ENCODE results near the gene LMBR1L. TPM values are rescaled to one million over a fixed set of nuclear protein-coding genes. Genes with fewer than 3 reads are reported as not detected.
"Not testable (repeated sequence)": the region's sequence is repeated elsewhere in the genome, so short reads cannot be mapped to it uniquely, and the experiment has no call there.

Gene LMBR1L
- total RNA-seq, 1 donor from 2014 or later, result 67.9 TPM

GRCh38 chr12:49144384-49144783, 33.7 kb upstream of the LMBR1L start:
- DNase-seq (ENCODE audit: low read depth), result no peak
- TF ChIP-seq CTCF (IDR thresholded peaks at IDR 0.05; ENCODE audit: insufficient read depth, low read length, poor library complexity, severe bottlenecking), result no peak
- no peak overlapping the region for H3K4me3 ChIP-seq (ENCODE audit: low read depth, low read length)
- no peaks in the 10 kb centered on the region for H3K36me3 ChIP-seq (ENCODE audit: control insufficient read depth, insufficient read depth, low read length)
- H3K27me3 ChIP-seq (ENCODE audit: control insufficient read depth, insufficient read depth, low read length), result no peaks in the 10 kb centered on the region

DNA sequence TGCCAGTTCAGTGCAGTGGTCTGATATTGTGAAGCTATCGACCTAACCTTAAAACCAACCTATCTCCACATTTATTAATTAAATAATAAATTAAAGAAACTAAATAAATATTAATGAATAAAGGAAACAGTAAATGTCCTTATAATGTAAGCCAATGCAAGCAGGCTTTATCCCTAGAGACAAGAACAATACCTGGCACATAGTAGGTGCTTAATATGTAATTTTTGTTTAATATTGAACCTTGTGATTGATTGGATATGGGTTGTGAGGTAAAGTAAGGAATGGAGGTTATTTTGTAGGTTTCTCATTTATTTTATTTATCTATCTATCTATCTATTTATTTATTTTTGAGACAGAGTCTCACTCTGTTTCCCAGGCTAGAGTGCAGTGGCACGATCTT, 28.4 kb upstream of the LMBR1L start:
- H3K36me3 ChIP-seq (ENCODE audit: control insufficient read depth, insufficient read depth, low read length), result no peaks in the 10 kb centered on the region
- no peaks in the 10 kb centered on the region for H3K27me3 ChIP-seq (ENCODE audit: control insufficient read depth, insufficient read depth, low read length)
- H3K4me3 ChIP-seq (ENCODE audit: low read depth, low read length), result no peak overlapping the region
- no peak for TF ChIP-seq CTCF (IDR thresholded peaks at IDR 0.05; ENCODE audit: insufficient read depth, low read length, poor library complexity, severe bottlenecking)
- no peak for DNase-seq (ENCODE audit: low read depth)

GRCh38 chr12:49138587-49138986, 27.9 kb upstream of the LMBR1L start:
- H3K36me3 ChIP-seq (ENCODE audit: control insufficient read depth, insufficient read depth, low read length), result no peaks in the 10 kb centered on the region
- H3K4me3 ChIP-seq (ENCODE audit: low read depth, low read length), result no peak overlapping the region
- no peak for DNase-seq (ENCODE audit: low read depth)
- no peaks in the 10 kb centered on the region for H3K27me3 ChIP-seq (ENCODE audit: control insufficient read depth, insufficient read depth, low read length)
- TF ChIP-seq CTCF (IDR thresholded peaks at IDR 0.05; ENCODE audit: insufficient read depth, low read length, poor library complexity, severe bottlenecking), result no peak

DNA sequence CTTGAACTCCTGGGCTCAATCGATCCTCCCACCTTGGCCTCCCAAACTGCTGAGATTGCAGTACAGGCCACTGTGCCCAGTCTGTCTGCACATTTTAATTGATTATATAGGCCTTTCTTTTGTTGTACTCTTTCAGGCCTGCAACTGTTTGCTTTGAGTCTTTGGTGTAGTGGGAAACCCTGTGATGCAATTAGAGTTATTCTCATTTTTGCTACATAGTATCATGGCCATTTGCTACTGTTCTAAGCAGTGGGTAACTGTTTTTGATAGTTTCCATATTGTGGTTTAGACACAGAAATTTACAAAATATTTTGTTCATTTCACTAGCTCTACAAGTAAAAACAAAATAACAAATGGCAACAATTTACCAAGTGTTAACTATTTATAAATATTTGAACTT, 26.8 kb upstream of the LMBR1L start:
- no peak for TF ChIP-seq CTCF (IDR thresholded peaks at IDR 0.05; ENCODE audit: insufficient read depth, low read length, poor library complexity, severe bottlenecking)
- no peak for DNase-seq (ENCODE audit: low read depth)
- Histone ChIP-seq H3K27me3 (ENCODE audit: control insufficient read depth, insufficient read depth, low read length) (no peaks in the 10 kb centered on the region), H3K36me3 (ENCODE audit: control insufficient read depth, insufficient read depth, low read length) (no peaks in the 10 kb centered on the region), H3K4me3 (ENCODE audit: low read depth, low read length) (no peak overlapping the region)

DNA sequence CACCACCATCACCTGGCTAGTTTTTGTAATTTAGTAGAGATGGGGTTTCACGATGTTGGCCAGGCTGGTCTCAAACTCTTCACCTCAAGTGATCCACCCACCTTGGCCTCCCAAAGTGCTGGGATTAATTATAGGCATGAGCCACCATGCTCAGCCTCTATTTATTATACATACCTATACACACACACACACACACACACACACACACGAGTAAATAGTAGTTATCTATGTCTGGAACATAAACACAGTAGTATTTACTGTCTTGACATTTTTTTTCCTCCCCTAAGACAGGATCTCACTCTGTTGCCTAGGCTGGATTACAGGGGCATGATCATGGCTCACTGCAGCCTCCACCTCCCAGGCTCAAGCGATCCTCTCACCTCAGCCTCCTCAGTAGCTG, 26.4 kb upstream of the LMBR1L start:
- DNase-seq (ENCODE audit: low read depth); H3K4me3 ChIP-seq (ENCODE audit: low read depth, low read length); H3K36me3 ChIP-seq (ENCODE audit: control insufficient read depth, insufficient read depth, low read length); H3K27me3 ChIP-seq (ENCODE audit: control insufficient read depth, insufficient read depth, low read length): not testable (repeated sequence)

GRCh38 chr12:49133590-49133989, 22.9 kb upstream of the LMBR1L start:
- TF ChIP-seq CTCF (IDR thresholded peaks at IDR 0.05; ENCODE audit: insufficient read depth, low read length, poor library complexity, severe bottlenecking), result no peak
- no peak for DNase-seq (ENCODE audit: low read depth)
- peaks cover 3% of the 10 kb centered on the region for H3K36me3 ChIP-seq (ENCODE audit: control insufficient read depth, insufficient read depth, low read length)
- no peaks in the 10 kb centered on the region for H3K27me3 ChIP-seq (ENCODE audit: control insufficient read depth, insufficient read depth, low read length)
- H3K4me3 ChIP-seq (ENCODE audit: low read depth, low read length), result no peak overlapping the region

Measured in kidney epithelial cell (primary cell).